ENCODE data around the gene HOXB7.

HOXB7 gene

DNA sequence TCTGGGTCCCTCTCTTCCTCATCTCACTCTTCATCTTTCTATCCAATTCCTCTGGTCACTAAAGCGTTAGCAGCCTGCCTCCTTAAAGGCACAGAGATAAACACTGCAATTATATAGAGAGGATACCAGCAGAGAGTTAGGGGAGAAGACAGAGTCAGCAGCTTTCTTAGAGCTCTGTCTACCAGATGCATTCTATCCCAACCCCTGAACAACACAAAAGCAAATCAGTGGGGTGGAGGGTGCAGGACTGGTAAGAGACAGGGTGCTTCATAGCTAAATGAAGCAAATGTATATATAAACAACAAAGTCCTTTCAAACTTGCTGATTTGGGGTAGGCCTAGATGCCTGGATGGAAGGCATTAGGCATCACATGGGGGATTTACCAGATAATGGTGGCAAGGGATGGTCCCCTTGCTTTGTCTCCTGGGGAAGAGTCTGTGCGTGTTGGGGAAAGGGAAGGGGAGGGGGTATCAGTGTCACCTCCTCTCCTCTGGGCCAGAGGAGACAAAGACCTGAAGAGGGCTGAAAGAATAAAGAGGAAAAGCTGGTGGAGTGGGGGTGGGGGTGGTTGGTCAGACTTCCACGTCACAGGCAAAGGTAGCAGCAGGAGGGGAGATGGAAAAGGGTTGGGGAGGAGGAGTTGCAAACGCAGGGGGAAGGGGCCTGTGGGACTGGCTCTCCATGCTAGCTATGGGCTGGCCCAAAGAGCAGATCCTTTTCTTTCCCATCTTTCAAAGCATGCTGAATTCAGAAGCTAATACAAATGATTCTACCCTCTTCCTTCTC, 44.7 kb downstream of the HOXB7 start:
- no peak for DNase-seq (ENCODE audit: low spot score)

DNA sequence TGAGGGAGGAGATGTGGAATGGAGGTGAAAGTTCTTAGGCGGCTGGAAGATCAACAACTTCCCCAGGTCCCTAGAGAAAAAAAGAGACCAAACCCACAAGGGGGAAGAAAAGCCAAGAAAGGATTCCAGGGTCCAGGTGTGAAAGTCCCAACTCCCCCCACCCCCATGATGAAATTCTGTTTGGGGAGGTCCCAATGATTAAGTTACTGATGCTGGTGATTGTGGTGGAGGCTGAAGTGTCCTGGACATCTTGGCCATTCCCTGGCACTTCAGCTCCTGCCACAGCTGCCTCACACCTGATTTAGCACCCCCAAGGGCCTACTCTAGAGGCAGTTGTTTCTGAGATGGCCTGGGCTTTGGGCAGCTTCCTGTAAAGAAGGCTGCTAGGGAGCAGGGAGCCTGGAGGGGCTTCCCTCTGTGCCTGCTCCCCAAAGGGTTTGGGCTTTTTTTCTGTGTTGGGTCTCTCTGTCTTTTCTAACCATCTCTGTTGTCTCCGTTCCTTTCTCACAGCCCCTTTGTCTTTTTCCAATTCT, 45.7 kb downstream of the HOXB7 start:
- DNase-seq (ENCODE audit: low spot score) = no peak

DNA sequence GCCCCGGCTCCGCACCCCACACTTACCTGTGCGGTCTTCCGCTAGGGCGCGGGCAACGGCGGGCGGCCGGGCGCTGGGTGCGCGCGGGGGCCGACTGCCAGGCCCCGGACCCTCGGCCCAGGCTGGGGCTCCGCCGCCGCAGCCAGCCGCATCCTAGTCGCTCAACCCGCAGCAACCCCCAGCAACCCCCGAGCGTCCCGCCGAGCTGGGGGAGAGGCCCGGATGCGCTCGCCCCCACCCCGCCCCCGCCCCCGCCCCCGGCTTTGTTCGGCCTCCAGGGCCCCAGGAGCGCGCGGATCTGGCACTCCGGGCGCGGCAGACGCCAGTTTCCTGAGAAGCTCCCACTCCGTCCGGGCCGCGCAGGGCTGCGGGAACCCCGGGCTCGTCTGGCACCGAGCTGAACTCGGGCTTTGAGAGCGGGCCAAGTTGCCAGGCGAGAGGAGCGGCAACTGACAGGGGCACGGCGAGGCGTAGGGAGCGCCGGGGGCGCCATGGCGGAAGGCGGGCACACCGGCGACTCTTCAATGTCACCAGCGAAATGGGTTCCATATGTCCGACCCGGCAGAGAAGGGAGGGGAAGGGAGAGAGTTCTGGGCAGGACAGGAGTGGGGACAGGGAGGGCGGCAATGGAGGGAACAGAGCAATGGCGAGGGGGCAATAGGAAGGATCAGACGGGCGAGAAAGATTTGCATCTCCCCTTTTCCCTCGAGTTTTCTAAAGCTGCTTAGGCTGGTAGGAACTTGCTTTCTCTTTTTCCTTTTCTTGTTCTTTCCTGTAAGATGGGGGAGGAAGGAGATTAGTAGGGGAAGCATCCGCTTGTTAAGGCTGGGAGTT, 46.4 kb downstream of the HOXB7 start:
- DNase-seq (ENCODE audit: low spot score) = no peak

DNA sequence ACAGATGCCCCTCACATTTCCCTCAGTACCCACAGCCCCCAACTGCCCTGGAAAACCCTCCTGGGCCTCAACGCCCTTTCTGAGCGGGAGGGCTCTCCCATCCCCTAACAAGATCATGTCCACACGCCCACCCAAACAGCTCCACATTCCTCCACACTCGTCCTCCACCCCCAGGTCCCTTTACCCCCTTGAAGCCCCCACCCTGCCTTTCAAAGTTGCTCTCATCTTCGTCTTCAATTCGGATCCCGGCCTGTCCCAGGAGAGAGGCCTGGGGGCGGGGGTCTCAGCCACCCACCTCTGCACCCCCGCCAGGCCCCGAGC, 47.0 kb downstream of the HOXB7 start:
- DNase-seq (ENCODE audit: low spot score) = no peak

DNA sequence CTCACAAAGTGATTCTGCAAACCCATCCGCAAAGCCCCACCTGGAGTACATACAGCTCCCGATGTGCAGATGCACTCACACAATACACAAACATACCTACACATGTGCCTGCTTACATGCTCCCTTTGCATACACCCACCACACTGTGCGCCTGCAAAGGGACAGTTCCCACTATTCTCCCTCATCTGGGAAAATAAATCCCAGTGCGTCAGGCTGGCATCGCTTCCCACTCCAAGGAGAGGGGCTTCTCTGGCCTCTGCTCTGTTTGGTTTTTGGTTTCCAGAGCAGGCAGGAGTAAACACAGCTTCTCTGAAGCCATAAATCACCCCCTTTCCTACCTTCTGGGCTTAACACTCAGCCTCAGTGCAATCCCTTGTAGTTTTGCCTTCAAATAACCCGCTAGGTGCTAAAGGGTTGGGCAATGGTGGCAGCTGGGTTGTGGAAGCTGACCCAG, 47.4 kb downstream of the HOXB7 start:
- DNase-seq (ENCODE audit: low spot score) = no peak

DNA sequence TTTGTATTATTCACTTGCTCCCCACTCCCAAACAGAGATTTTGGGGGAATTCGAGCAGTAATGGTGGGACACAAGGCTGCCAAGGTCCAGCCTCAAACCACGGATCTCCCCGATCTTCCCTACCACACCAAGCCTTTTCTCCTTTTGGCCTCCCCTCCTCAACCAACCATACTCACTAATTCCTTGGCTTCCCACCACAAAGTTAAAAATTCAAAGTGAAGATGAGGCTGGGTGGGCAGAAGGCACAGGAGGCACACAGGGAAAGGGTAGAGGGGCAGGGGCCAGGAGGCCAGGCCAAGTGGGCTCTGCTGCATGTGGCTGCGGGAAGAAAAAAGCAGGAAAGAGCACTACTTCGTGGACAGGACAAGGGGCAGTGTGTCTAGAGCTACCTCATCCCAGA, 47.9 kb downstream of the HOXB7 start:
- no peak for DNase-seq (ENCODE audit: low spot score)

DNA sequence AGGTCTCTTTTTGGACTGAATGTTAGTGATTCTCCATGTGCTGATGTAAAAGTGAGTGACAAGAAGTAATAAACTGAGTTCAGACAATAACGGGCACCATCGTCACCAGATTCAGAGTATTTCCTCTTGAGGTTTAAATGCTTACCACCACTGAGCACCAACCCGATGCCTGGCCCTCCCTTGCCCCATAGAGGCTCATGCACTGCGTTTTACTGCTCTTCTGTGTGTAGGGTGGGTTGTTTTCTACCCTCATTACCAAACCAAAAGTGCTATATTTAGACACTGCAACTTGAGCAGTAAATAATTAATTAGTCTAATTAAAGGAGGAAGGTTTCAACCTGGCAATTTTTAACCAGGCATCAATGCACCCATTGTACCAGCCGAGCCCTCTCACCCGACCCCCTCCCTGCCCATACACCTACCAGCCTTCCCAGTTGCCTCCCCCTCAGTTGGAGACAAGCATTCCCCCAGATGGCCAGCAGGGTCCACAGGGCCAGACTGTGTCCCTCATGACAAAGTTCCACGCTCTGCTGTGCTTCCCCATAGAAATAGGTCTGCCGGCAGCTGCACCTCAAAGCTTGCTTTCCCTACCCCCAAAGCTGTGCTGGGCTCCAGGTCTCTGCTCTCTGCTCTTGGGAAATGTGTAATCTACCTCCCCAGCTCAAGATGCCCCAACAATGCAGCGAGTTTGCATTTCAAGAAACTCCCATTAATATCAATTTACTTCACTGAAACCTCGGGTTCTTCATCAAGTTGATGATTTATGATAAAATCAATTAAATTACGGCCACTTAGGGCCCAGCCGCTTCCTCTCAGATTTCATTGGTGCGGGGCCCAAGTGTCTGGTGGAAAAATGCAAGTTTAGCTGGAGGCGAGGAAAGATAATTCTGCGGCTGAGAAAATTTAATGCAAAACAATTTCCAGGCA, 48.7 kb downstream of the HOXB7 start:
- DNase-seq (ENCODE audit: low spot score) = no peak

DNA sequence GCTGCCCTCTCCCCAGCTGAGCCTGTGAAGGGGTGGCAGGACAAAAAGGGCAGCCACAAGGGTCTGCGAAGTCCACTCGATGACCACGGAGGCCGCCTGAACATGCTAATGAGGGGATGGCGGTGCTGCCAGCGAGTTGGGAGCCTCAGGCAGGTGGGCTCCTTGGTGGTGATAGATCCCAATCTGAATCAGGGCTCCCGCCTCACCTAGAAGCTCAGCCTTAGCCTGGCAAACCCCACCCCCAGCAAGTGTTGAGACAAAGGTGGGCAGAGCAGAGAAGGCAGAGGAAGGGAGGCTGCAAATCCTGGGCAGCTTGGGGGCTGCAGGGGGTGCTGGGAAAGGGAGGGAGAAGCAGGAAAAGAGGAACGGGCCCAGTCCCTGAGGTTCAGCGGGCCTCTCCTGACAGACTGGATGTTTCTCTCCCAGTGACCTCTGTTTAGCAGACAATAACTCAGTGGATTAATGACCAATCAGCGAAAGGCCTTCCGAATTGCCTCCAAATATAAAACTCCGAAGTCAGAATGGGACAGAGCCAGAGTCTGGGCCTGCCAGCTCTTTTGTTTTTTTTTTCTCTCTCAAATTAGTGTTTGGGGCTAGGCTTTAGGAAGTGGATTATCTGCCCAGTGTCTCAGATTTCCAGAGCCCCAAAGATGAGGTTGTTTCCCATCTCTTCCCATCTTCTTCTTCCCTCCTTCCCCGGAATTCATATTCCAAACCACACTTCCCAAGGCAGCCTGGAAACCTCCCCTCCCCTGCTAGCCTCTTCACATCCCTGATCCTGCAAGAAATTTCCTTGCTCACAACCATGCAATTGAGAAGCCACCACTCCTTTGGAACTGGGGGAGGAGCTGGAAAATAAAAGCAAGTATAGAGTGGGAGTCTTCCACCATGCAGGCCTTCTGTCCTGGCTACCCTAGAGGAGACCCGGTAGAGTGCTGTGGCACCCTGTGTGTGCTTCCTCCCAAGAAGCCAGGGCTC, 50.7 kb downstream of the HOXB7 start:
- no peak for DNase-seq (ENCODE audit: low spot score)

DNA sequence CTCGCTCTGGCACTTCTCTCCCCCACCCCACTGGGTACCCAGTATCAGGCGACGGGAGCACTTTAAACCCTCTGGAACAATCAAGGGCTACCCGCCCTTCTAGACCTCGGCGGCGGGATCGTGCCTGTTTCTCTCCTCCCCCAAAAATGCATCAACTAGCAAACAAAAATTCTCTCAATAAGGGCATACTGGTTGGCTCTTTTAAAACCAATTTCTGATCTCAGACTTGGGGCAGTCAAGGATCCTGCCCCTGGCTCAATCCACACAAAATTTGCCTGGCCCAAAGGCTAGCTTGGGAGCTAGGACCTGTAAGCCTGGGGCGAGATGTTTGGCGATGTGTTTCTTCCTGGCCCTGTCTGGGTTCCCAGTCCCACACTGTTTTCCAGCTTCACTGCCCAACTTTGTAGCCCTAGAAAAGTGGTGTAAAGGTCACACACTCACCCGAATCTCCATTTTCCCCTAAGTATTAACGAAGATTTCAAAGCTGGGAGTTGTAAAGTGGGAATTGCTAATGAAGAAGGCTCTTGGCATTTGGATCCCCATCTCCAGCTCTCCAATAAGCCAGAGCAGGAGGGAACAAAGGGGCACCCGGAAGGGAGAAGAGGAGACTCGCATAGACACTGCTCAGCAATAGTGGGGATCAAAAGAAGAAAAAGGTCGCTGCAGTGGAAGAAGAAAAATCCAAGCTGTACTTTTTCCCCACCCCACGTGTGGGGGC, 51.5 kb downstream of the HOXB7 start:
- DNase-seq (ENCODE audit: low spot score) = no peak

DNA sequence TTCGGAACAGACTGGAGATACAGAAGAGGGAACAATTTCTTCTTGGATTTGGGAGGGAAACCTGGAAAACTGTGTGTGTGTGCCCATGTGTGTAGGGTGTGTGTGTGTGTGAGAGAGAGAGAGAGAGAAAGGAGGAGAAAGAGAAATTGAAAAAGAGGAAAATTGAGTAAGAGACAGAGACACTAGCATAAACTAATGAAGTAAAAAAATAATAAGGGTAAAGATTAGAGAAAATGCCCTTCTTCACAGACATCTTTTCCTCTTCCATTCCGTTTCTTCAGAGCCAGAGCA, 52.0 kb downstream of the HOXB7 start:
- DNase-seq (ENCODE audit: low spot score) = no peak

DNA sequence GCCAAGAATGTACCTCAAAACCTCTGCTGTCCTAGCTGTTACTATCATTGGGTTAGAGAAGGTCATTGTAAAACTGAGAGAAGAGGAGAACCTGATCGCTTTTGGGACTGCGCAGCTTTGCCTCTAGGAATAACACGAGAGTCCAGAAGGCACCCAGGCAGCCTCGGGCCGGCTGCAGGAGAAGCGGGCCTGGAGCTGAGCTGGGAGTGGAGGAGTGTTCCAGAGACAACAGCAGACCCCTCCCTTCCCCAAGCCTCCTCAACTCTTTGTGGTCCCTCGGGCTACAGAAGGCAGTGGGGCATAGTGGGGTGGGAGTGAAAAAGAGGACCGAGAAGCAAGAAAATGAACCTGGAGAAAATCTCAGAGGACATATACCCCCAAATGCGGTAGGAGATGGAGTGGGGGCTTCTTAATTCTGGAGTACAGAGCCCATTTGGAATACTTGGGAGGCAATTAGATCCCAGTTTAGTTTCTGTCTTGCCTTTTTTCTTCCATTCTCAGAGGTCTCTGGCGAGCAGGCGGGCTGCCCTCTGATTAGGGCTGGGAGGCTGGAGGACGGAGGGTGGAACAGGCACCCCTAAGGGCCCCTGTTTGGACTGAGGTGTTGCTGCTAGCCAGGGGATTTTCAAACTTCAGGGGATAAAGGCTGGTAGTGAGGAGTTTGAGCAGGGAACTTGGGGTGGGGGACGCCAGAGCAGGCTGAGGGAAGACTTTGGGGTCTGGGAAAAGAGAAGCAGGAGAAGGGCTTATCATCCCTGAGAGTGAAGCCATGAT, 52.6 kb downstream of the HOXB7 start:
- DNase-seq (ENCODE audit: low spot score) = no peak

Data from globus pallidus (tissue), 1 donor.